CMK (cell line): ENCODE results near the gene SOX9.
"Not testable (repeated sequence)": the region's sequence is repeated elsewhere in the genome, so short reads cannot be mapped to it uniquely, and the experiment has no call there.

Source experiments
- DNase-seq: peaks from one replicate; pipeline ENCODE4 v3.0.0-alpha.2; 2010; ENCODE audit warnings: low read depth

The SOX9 gene

GRCh38 chr17:72111336-72111923 is 9.4 kb upstream of the SOX9 start:
- DNase-seq: no peak

GRCh38 chr17:72111926-72112325 is 8.9 kb upstream of the SOX9 start:
- not testable (repeated sequence) for DNase-seq

- no peak for DNase-seq
Measured at GRCh38 chr17:72113751-72114150, 7.1 kb upstream of the SOX9 start.

- no peak for DNase-seq
Measured at GRCh38 chr17:72115781-72116525, 4.9 kb upstream of the SOX9 start.

GRCh38 chr17:72116661-72117521 is 3.9 kb upstream of the SOX9 start:
- DNase-seq: no peak

GRCh38 chr17:72117535-72118334 is 3.1 kb upstream of the SOX9 start:
- no peak for DNase-seq

- peak; percentile 4 for DNase-seq
Measured at GRCh38 chr17:72118335-72119076, 2.3 kb upstream of the SOX9 start.

GRCh38 chr17:72119077-72119872 is 1.5 kb upstream of the SOX9 start:
- no peak for DNase-seq

GRCh38 chr17:72119873-72120641 is 763 bp upstream of the SOX9 start:
- no peak for DNase-seq

GRCh38 chr17:72121164-72122009 is 567 bp downstream of the SOX9 start:
- no peak for DNase-seq

- DNase-seq: no peak
Measured at GRCh38 chr17:72122010-72122764, 1.4 kb downstream of the SOX9 start.

GRCh38 chr17:72122765-72123529 is 2.1 kb downstream of the SOX9 start:
- DNase-seq: no peak

- DNase-seq: no peak
Measured at GRCh38 chr17:72123530-72124437, 3.0 kb downstream of the SOX9 start.

- DNase-seq: no peak
Measured at GRCh38 chr17:72124438-72124775, 3.6 kb downstream of the SOX9 start.

GRCh38 chr17:72125226-72125651 is 4.4 kb downstream of the SOX9 start:
- DNase-seq: no peak

- DNase-seq: no peak
Measured at GRCh38 chr17:72125742-72126141, 4.9 kb downstream of the SOX9 start.
